AG08396 (cell line): Measurements from ENCODE around the gene ADGRG2.
"Not testable (repeated sequence)": the region's sequence is repeated elsewhere in the genome, so short reads cannot be mapped to it uniquely, and the experiment has no call there.

Experiments
- DNase-seq: peaks from one replicate; pipeline ENCODE4 v3.0.0; 2012; ENCODE audit warnings: low spot score, mixed read lengths

ADGRG2 gene

GRCh38 chrX:19003756-19004155, 118.5 kb downstream of the ADGRG2 start:
- DNase-seq = no peak

DNA sequence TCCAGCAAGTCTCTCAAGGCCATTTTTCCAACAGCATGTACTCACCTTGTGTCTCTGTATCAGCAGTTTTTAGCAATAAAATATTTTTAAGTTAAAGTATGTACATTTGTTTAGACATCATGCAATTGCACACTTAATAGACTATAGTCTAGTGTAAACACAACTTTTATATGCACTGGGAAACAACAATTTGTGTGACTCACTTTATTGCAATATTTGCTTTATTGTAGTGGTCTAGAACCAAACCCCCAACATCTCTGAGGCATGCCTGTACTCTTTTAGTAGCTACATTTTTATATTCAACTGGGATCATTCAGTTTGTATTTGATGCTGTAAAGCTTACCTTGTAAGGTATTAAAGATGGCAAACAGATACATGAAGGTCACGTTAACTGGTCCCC, 123.6 kb downstream of the ADGRG2 start:
- no peak for DNase-seq

- no peak for DNase-seq
These were observed 124.4 kb downstream of the ADGRG2 start for GRCh38 chrX:18997916-18998315.

DNA sequence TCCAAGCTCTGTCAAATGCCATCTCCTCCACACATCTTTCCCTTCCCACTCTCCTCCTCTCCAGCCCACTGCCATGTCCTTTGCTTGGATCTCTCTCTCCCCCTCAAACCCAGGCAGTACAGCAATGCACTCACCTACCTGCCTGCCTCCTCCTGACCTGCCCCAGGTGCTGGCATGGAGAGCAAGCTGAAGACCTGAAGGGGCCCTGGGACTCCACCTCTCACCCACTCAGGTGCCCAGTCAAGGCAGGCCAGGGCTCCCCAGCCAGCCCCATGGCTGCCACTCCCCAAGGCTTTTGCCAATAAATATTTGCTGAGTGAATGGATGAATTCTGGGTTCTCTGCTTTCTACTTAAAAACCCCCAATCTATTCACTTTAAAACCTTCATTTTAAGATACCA, 125.7 kb downstream of the ADGRG2 start:
- DNase-seq = no peak

DNA sequence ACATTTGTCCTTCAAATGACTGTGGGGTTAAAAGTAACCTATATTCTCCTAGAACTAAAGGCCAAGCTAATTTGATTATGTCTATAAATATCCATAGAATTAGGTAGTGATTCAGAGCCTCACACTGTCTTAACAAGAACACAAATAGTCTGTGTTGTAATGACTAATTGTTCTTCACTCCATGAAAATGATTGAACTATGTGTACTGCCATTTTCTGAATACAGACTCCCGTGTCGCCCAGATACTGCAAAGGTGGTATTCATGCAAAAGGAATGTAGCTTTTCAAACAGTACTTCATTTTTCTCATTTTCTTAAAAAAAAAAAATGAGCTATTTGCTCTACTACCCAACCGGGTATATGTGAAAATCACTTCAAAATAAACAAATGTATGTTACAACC, 127.0 kb downstream of the ADGRG2 start:
- peak; percentile 12 for DNase-seq

DNA sequence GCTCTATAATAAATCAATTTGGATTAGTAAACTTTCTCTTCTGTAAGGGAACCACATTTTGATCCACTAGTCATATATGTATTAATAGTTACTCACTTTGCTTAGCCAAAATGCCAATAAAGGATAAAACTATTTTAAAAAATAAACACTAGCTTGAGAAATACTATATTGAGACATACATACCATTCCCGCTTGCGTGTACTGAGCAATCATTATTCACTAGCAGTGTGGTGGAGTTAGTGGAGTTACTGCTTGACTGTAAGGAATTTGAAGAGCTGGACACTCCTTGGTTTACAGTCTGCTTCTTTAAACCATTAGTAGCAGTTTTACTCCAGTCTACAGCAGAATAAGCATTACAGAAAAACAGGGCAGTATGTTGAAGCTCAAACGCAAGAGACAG, 127.6 kb downstream of the ADGRG2 start:
- peak; percentile 57 for DNase-seq

DNA sequence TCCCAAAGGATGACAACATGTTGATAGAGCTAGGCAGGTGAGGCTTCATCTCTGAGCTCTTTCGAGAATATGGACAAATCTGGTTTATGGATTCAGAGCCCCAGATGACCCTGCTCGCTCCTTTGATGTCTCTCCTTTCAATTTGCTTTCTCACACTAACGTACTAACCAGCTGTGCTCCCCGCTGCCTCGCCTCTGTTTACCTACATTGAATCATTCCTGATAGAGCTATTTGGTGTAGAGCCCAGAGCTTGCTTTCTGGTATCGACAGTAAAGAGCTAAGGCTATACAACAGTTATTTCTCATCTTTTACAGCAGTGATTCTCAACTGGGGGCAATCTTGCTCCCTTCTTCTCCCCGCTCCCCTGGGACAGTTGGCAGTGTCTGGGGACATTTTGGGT, 129.4 kb downstream of the ADGRG2 start:
- no peak for DNase-seq

- DNase-seq = no peak
These were observed 137.2 kb downstream of the ADGRG2 start for GRCh38 chrX:18985186-18985435.

GRCh38 chrX:18984381-18985185, 137.7 kb downstream of the ADGRG2 start:
- peak; percentile 84 for DNase-seq

- DNase-seq = peak; percentile 71
These were observed 138.4 kb downstream of the ADGRG2 start, which contains the start of gene PHKA2 for GRCh38 chrX:18983666-18984380. PHKA2 (minus strand) TSS chrX:18984114; CDS start chrX:18983932, 182 bp downstream.

DNA sequence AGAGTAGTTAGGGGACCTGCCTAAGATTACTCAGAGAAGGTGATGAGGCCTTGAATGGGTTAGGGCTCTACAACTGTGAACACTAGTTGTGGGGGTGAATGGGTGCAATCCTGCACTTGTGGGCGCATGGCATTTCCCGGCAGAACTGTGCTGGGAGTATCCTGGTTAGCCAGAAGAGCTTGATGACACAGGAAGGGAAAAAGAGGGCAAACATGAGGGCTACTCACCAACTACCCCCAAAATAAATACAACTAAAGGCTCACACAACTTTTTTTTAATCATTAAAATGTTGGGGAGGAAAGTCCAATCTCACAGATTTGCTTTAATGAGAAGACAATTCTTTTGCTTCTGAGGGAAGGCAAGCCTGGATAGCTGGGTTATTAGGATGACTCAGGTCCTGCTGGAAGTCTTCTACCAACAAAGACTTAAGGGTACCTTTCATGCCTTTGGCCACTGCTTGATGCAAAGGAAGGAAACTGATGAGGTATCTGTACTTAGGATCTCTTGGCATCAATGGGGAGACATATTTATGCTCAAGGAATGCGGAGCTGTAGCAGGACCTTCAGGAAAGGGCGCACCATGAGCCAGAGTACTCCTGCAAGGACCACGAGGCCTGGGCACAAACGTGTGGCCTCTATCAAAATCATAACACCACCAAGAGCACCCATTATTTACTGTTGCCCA, 141.0 kb downstream of the ADGRG2 start:
- no peak for DNase-seq

DNA sequence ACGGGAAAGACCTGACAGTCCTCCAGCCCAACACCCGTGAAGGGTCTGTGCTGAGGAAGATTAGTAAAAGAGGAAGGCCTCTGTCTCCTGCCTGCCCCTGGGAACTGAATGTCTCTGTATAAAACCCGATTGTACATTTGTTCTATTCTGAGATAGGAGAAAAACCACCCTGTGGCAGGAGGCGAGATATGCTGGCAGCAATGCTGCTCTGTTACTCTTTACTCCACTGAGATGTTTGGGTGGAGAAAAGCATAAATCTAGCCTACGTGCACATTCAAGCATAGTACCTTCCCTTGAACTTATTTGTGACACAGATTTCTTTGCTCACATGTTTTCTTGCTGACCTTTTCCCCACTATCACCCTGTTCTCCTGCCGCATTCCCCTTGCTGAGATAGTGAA, 142.0 kb downstream of the ADGRG2 start:
- not testable (repeated sequence) for DNase-seq

DNA sequence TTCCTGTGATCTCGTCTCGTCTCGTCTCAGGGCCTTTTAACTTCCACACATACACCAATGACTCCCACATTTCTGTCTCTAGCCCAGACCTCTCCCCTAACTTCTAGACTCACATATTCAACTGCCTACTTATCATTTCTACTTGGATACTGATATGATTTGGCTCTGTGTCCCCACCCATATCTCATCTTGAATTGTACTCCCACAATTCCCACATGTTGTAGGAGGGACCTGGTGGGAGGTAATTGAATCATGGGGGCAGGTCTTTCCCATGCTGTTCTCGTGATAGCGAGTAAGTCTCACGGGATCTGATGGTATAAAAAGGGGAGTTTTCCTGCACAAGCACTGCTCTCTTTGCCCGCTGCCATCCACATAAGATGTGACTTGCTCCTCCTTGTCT, 147.3 kb downstream of the ADGRG2 start:
- DNase-seq = no peak

- DNase-seq = no peak
These were observed 148.6 kb downstream of the ADGRG2 start for GRCh38 chrX:18973527-18974192.

DNA sequence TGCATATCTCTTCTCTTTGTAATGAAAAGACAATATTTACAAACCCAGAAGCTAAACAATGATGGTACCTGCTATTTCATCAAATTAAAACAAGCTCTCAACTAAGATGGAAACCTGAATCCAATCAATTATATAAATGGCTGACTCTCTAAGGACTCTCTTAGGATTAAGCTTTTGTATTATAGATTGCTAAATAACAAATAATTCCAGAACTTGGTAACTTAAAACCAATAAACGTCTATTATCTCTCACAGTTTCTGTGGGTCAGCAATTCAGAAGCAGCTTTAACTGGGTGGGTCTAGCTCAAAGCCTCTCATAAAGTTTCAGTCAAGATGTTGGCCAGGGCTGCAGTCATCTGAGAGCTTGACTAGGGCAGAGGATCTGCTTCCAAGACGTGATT, 150.8 kb downstream of the ADGRG2 start:
- no peak for DNase-seq

DNA sequence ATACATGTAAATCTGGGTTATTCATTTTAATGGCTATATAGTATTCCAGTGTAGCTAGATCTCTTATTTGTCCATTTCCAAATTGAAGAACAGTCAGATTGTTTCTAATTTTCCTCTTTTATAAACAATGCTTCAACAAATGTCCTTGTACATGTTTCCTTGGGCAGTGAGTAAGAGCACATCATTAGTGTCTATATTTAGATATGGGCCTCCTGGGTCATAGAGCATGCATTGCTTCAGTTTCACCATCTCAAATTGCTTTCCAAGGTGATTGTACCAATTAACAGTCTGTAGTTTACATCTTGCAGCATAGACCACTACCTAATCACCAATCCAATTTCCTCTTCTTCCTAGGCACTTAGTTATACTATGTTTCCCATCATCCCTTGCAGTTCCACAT, 151.8 kb downstream of the ADGRG2 start:
- no peak for DNase-seq

- DNase-seq = no peak
These were observed 155.6 kb downstream of the ADGRG2 start for GRCh38 chrX:18966624-18967023.

DNA sequence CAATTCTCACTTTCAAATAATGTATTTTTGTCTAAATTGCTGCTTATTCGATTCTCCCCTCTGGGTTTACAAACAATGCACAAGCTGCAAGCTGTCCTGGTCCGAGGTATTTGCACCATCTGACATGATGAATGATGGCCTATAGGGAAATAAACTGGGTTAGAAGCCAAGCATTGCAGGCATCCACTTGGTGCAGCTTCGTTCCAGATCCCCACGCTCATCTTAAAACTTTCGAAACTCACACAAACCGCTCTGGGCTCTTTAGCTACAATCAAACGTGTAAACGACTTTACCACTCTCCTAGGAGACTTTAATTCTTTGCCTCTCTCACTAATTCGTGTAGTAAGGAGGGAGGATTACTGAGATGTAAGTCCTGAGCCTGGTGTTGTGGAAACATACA, 157.4 kb downstream of the ADGRG2 start:
- DNase-seq = no peak

DNA sequence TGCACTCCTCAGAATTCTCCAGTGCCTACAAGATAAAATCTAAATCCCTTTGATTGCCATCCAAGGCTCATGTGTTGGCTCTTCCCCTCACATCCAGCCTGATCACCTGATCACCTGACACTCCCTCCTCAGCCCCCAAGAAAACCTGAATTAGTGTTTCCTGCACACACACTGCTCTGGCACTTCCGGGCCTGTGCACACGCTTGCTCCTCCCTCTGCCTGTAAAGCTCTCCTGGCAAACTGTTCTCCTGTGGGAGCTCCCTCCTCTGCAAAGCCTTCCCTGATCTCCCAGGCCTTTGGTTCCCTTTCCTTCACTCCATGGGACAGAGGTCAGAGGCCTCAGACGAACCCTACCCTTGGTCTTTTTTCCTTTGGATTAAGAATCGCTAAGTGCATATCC, 158.2 kb downstream of the ADGRG2 start:
- no peak for DNase-seq

DNA sequence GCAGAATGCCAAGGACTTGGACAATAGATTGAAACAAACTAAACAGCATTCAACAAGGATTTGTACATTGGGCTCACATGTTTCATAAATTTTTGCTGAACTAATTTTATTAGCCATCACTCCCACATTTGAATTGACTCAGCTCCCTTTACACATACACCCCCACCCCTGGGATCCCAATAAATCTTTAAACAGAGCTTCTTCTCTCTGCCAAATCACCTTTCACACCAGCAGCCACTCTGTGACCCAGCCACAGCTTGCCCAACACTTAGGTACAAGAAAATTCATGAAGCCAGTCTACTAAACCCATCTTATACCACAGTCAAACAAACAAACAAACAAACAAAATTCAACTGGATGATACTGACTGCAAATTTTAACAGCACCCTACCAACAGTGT, 159.9 kb downstream of the ADGRG2 start:
- no peak for DNase-seq

DNA sequence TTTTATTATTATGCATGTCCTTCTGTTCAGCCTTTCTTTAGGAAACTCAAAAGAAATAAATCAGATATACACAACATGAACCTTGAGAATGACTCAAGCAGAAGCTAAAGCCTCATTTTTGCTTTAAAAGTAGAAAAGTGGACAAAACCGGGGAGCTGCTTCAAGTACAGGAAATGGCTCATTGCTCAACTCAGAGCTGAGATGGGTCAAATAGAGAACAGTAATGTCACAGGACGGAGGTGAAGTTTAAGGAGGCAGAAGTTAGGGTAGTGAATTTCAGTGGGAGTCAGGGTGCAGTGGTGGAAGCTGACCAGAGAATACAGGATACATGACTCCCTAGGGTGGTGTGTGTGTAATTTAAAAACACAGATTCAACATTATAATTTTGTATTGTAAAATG, 160.6 kb downstream of the ADGRG2 start:
- no peak for DNase-seq

DNA sequence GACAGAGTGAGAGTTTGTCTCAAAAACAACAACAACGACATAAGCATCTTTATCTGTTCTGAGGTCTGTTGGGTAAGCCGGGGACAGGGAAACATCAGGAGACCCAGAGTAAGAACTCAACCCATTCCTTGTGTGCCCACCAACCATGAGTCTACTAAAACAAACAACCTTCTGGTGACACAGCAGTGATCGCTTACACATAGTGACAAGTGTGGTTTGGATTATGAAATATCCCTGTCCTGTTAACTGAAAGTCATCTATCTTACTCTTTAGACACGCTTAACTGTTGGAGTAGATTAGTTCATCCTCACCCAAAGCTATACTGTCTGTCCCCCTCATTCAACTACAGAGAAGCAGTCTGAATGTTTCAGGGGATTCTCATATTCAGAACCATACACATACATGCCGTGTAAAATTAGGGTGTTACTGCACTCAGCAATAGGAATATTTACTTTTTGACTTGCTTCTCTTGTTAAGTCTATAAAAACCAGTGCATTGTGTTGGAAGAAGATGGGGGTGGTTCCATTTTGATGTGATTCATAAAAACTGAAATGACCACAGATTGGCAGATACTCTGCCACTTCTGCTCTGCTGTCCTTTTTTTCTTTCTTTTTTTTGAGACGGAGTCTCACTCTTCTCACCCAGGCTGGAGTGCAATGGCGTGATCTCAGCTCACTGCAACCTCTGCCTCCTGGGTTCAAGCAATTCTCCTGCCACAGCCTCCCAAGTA, 165.8 kb downstream of the ADGRG2 start:
- no peak for DNase-seq
